Lung (tissue), 12 donors: ENCODE data around the gene KRTAP10-3. TPM values are rescaled to one million over a fixed set of nuclear protein-coding genes. Genes with fewer than 3 reads are reported as not detected.
"Not testable (repeated sequence)": the region's sequence is repeated elsewhere in the genome, so short reads cannot be mapped to it uniquely, and the experiment has no call there.

Experiments
- ATAC-seq: fragments of 200-7000 bp; cut with Tn5 transposase; one replicate; pipeline ENCODE4 v1.9.1; 2020; ENCODE audit warnings: moderate number of reproducible peaks; ENCODE audit not compliant: insufficient read depth, low FRiP score
- DNase-seq, 3 donors: peaks; one replicate each; pipeline ENCODE4 v3.0.0-alpha.2; 2013 to 2017
- H3K27ac ChIP-seq, 2 donors: one replicate each; pipeline ENCODE4 v1.5.1; 2013; ENCODE audit warnings: mild to moderate bottlenecking in 2 of 2, moderate library complexity in 2 of 2, control low read depth in 1 of 2, inconsistent platforms in 1 of 2, low read depth in 1 of 2, low read length in 1 of 2
- H3K27me3 ChIP-seq, 3 donors: one replicate each; pipeline ENCODE4 v1.5.1; 2013; ENCODE audit warnings: low read length in 2 of 3; ENCODE audit not compliant: control insufficient read depth in 3 of 3, insufficient read depth in 3 of 3
- H3K36me3 ChIP-seq, 4 donors: one replicate each; pipeline ENCODE4 v1.5.1; 2013; ENCODE audit warnings: low read length in 4 of 4, mild to moderate bottlenecking in 1 of 4, moderate library complexity in 1 of 4; ENCODE audit not compliant: control insufficient read depth in 4 of 4, insufficient read depth in 4 of 4
- H3K4me1 ChIP-seq, 5 donors: one replicate each; pipeline ENCODE4 v1.5.1; 2013; ENCODE audit warnings: low read length in 5 of 5, mild to moderate bottlenecking in 2 of 5, moderate library complexity in 1 of 5; ENCODE audit not compliant: control insufficient read depth in 5 of 5, insufficient read depth in 5 of 5
- H3K4me3 ChIP-seq: one replicate; pipeline ENCODE4 v1.5.1; 2013; ENCODE audit warnings: mild to moderate bottlenecking, control low read depth, moderate library complexity
- H3K9ac ChIP-seq, 2 donors: one replicate each; pipeline ENCODE4 v1.5.1; 2013; ENCODE audit warnings: low read length in 2 of 2, control low read depth in 1 of 2; ENCODE audit not compliant: insufficient read depth in 1 of 2
- H3K9me3 ChIP-seq, 4 donors: one replicate each; pipeline ENCODE4 v1.5.1; 2013; ENCODE audit warnings: low read length in 3 of 4, mild to moderate bottlenecking in 1 of 4, moderate library complexity in 1 of 4; ENCODE audit not compliant: control insufficient read depth in 4 of 4, insufficient read depth in 3 of 4
- CTCF ChIP-seq: IDR thresholded peaks from 2 replicates; pipeline ENCODE4 v1.5.1; 2012; ENCODE audit warnings: mild to moderate bottlenecking; ENCODE audit errors: control extremely low read depth, extremely low read depth
- WGBS, 2 donors: extraction: QIAGEN DNeasy Blood & Tissue Kit; methylation state at CpG; one replicate each; pipeline ENCODE4 v1.1.7; 2013; 5-methylcytosine and 5-hydroxymethylcytosine counted together
- polyA plus RNA-seq, 2 donors: library from polyadenylated mRNA; stranded (reverse); fragments of 200-250 nt; gene quantifications; one replicate each; pipeline ENCODE4 v1.2.1, GENCODE V29; 2013
- total RNA-seq, 2 donors: library from RNA; depleted of rRNA in 1 of 2; stranded (reverse); fragments of >200 nt in 1 of 2; gene quantifications; one replicate each; pipeline ENCODE4 v1.2.1, GENCODE V29; 2014 to 2021
- donor health status: control.
- donor health status: control.
- donor health status: Bipolar disorder and iron deficiency.
- donor health status: healthy.
- donor health status: DM: yes; HTN: yes; CAD: no.

Gene KRTAP10-3
- total and polyA plus RNA-seq, 4 donors: not detected

- Histone ChIP-seq H3K9ac (no peak within 1 kb of the TSS), H3K9me3 (peaks cover 0 to 7% (median 2%) of the 10 kb centered on the region in 4 donors), H3K4me1 (peaks cover 0 to 10% (median 0%) of the 10 kb centered on the region in 5 donors), H3K36me3 (no peaks in the 10 kb centered on the region), H3K4me3 (no peak within 1 kb of the TSS), H3K27me3 (no peaks in the 10 kb centered on the region), H3K27ac (no peak within 1 kb of the TSS)
- ATAC-seq: no peak
- no peak for TF ChIP-seq CTCF
- WGBS, 2 donors: 61 to 75% methylated on average over 17 of the region's 17 CpGs
- DNase-seq: peak in 1 of 3 donors; percentile 14
Observed at GRCh38 chr21:44551340-44551961, 7.1 kb downstream of the KRTAP10-3 start, which contains the start of gene KRTAP10-2. Gene KRTAP10-2, minus strand, starts transcription at chr21:44551505. Its CDS starts 47 bp downstream, at chr21:44551458.

DNA sequence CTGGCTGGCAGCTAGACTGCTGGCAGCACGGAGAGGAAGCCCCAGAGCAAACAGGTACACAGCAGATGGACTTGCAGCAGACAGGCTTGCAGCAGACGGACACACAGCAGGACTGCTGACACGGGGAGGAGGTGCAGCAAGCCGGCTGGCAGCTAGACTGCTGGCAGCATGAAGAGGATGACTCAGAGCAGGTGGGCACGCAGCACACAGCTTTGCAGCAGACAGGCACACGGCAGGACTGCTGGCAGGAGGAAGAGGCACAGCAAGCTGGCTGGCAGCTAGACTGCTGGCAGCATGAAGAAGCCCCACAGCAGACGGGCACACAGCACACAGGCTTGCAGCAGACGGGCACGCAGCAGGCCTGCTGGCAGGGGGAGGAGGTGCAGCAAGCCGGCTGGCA is 7.8 kb downstream of the KRTAP10-3 start:
- TF ChIP-seq CTCF: no peak
- H3K27ac ChIP-seq: no peak overlapping the region
- no peak overlapping the region for H3K4me3 ChIP-seq
- H3K27me3 ChIP-seq: no peaks in the 10 kb centered on the region
- H3K36me3 ChIP-seq: no peaks in the 10 kb centered on the region
- ATAC-seq (no peak), DNase-seq (no peak)
- no peak overlapping the region for H3K9ac ChIP-seq
- H3K9me3 ChIP-seq: peaks cover 0 to 11% (median 2%) of the 10 kb centered on the region in 4 donors
- H3K4me1 ChIP-seq: peaks cover 0 to 10% (median 0%) of the 10 kb centered on the region in 5 donors
- 73 to 75% methylated on average over 10 of the region's 10 CpGs for WGBS, 2 donors

- ATAC-seq, DNase-seq, H3K4me3 ChIP-seq, H3K36me3 ChIP-seq, H3K9ac ChIP-seq, H3K27me3 ChIP-seq, H3K27ac ChIP-seq: not testable (repeated sequence)
- H3K4me1 ChIP-seq: peaks cover 0 to 10% (median 0%) of the 10 kb centered on the region in 5 donors
- WGBS, 2 donors: 54 to 58% methylated on average over 17 of the region's 17 CpGs
- peaks cover 0 to 11% (median 2%) of the 10 kb centered on the region in 4 donors for H3K9me3 ChIP-seq
Observed at GRCh38 chr21:44550285-44550684, 8.3 kb downstream of the KRTAP10-3 start.

- DNase-seq: no peak
- Histone ChIP-seq H3K9me3 (peaks cover 0 to 11% (median 2%) of the 10 kb centered on the region in 4 donors), H3K4me1 (peaks cover 0 to 10% (median 0%) of the 10 kb centered on the region in 5 donors), H3K27me3 (no peaks in the 10 kb centered on the region), H3K36me3 (no peaks in the 10 kb centered on the region), H3K27ac (no peak overlapping the region), H3K9ac (no peak overlapping the region), H3K4me3 (no peak overlapping the region)
- 79 to 83% methylated on average over 25 of the region's 25 CpGs for WGBS, 2 donors
- ATAC-seq: no peak
- no peak for TF ChIP-seq CTCF
Observed at GRCh38 chr21:44549525-44550211, 8.9 kb downstream of the KRTAP10-3 start.
